NCI-H2107 treated with DMSO at 0.1 percent for 48 hours (cell line): ENCODE results near the gene AGR2.
A peak's percentile ranks its signal among the peaks of the same experiment; 100 is the strongest.
"Not testable (repeated sequence)": the region's sequence is repeated elsewhere in the genome, so short reads cannot be mapped to it uniquely, and the experiment has no call there.

Experiments
- DNase-seq: peaks from one replicate; lab custom pipeline; 2025; ENCODE audit not compliant: unreplicated experiment; lab: John Stamatoyannopoulos, UW

AGR2 gene

GRCh38 chr7:16774986-16775385 lies 29.8 kb downstream of the AGR2 start:
- DNase-seq: no peak

- DNase-seq: no peak
Observed at GRCh38 chr7:16774294-16774693, 30.5 kb downstream of the AGR2 start.

GRCh38 chr7:16773884-16774283 lies 30.9 kb downstream of the AGR2 start:
- DNase-seq: no peak

GRCh38 chr7:16773326-16773725 lies 31.5 kb downstream of the AGR2 start:
- no peak for DNase-seq

- DNase-seq: no peak
Observed at GRCh38 chr7:16770657-16771329, 34.0 kb downstream of the AGR2 start.

- not testable (repeated sequence) for DNase-seq
Observed at GRCh38 chr7:16769994-16770393, 34.8 kb downstream of the AGR2 start.

GRCh38 chr7:16765436-16765859 lies 39.4 kb downstream of the AGR2 start:
- DNase-seq: no peak

- DNase-seq: no peak
Observed at GRCh38 chr7:16764942-16765341, 39.9 kb downstream of the AGR2 start.

GRCh38 chr7:16762177-16762576 lies 42.6 kb downstream of the AGR2 start:
- DNase-seq: no peak

- no peak for DNase-seq
Observed at GRCh38 chr7:16759840-16760239, 45.0 kb downstream of the AGR2 start.

- DNase-seq: no peak
Observed at GRCh38 chr7:16758631-16759611, 45.9 kb downstream of the AGR2 start.

- no peak for DNase-seq
Observed at GRCh38 chr7:16758036-16758435, 46.8 kb downstream of the AGR2 start.

- DNase-seq: no peak
Observed at GRCh38 chr7:16755397-16755796, 49.4 kb downstream of the AGR2 start.

- DNase-seq: peak; percentile 15
Observed at GRCh38 chr7:16754856-16755317, 49.9 kb downstream of the AGR2 start.

GRCh38 chr7:16753932-16754855 lies 50.6 kb downstream of the AGR2 start:
- peak; percentile 48 for DNase-seq

GRCh38 chr7:16753102-16753931 lies 51.5 kb downstream of the AGR2 start, which contains the start of gene TSPAN13:
Gene TSPAN13, plus strand, starts transcription at chr7:16753755. Its CDS starts 213 bp downstream, at chr7:16753968.
- DNase-seq: peak; percentile 93

GRCh38 chr7:16747102-16747501 lies 57.7 kb downstream of the AGR2 start:
- DNase-seq: no peak

GRCh38 chr7:16745645-16746044 lies 59.2 kb downstream of the AGR2 start:
- no peak for DNase-seq

GRCh38 chr7:16744518-16745250 lies 60.1 kb downstream of the AGR2 start:
- no peak for DNase-seq
